Kasumi-1 (cell line): ENCODE measurements around the gene TMEM52.

Experiments used
- DNase-seq, 2 experiments: peaks; one replicate each; lab custom pipeline; 2025; lab: John Stamatoyannopoulos, UW

TMEM52 gene

GRCh38 chr1:1926886-1927660 lies 8.0 kb upstream of the TMEM52 start:
- no peak for DNase-seq

DNA sequence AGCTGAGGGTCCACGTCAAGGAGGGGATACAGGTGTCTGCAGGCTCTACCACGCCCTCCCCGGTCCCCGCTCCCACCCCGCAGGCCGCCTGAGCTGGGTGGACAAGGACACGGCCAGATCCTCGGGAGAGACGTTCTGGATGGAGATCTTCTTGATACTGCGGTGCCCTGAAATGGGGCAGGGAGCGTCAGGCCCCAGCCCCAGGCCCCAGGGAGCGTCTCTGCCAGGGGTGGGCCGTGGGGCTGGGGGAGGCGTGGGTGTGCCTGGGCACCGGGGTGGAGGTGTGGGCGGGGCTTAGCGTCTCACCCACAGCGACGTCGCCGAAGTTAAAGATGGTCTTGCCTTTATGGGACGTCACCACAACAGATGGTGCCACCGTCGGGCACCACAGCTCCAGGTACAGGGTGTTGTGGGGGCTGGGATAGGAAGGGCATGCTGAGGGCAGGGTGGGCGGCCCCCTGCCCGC lies 7.3 kb upstream of the TMEM52 start:
- DNase-seq = no peak

DNA sequence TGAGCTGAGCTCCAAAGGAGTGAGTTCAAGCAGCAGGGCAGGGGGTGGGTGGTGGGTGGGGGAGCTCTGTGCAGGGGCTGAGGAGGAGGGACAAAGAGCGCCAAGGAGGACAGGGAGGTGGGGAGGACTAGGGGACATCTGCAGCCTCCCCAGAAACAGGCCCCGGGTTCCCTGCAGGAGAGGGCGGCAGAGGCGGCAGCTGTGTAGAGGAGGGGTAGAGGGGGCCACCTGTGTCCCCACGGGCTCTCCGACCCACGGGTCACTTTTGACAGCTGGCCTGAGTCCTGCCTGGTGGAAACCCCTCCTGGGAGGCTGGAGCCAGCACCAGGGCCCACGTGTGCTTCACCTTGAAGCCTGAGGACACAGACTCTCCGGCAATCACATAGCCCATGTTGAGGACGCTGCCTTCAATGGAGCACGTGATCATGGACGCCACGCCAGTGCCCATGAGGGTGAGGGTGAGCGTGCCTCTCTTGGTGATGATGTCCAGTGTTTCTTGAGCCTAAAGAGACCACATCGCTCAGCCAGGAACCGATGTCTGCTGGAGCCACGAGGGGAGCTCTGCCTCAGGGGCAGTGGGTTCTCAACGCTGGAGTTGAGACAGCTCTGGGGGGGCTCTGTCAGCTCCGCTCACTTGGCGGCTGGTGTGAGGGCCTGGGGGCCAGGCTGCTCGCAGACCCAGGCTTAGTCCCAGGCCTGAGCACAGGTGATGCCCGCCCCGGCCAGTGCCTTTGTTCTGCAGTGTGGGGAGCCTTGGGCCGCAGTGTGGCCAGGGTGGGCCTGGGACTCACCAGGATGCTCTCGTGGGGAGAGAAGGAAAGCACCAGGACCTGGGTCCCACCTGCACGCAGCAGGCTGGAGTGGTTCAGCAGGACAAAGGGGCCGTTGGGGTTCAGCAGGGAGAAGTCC lies 6.6 kb upstream of the TMEM52 start:
- DNase-seq = no peak

DNA sequence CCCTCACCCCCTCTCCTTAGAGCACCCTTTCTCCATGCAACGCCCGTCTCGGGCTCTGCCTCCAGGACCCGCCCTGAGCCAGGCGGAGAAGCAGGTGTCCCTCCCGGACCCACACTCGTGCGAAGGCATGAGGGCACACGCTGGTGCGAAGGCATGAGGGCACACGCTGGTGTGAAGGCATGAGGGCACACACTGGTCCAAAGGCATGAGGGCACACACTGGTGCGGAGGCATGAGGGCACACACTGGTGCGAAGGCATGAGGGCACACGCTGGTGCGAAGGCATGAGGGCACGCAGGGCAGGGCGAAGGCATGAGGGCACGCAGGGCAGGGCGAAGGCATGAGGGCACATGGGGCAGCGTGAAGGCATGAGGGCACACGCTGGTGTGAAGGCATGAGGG lies 5.8 kb upstream of the TMEM52 start:
- no peak for DNase-seq

- DNase-seq = no peak
Measured at GRCh38 chr1:1924386-1924785, 5.3 kb upstream of the TMEM52 start.

DNA sequence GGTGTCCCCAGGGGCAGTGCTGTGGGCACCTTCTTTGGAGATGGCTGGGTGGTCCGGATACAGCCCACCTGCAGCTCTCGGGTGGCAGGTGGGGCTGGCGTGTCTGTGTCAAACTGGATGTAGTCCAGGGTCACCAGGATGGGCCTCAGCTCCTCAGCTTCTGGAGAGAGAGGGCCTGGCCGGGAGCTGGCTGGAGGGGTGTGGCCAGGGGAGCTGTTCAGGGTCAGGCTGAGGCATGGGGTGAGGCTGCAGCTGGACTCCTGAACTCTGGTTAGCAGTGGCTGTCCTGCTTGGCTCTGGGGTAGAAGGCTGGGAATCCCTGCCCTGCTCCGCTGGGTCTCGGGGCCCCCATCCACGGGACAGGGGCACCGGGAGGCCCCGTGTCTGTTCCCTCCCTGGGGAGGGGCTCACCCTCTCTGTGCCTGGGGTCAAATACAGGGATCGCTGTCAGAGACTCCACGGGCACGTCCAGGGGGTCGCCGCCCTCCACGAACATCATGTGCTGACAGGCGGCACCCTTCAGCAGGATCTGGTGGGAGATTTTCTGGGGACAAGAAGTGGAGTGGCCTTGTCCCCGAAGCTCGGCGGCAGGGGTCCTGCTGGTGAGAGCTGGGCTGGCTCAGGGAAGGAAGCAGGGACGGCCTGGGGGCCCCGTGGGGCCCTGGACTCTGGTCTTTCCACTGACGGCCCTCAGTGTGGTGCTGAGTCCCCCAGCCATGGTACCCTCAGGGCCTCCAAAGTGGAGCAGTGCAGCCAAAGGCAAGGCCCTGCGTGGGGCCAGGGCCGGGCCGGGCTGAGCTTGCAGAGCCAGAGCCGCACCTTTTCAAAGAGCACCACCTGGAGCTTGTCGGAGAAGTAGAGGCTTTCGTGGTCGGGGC lies 4.1 kb upstream of the TMEM52 start:
- no peak for DNase-seq

DNA sequence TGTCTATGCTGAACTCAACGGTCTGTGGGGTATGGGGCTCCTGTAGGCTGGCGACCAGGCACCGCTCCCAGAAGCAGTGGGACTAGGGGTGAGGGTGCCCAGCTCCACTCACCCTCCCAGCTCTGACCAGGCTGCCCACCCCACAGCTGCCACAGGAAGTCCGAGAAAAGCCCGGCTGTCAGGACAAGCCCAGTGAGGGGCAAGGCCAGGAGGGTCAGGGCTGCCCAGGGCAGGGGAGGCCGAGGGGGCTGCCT lies 3.5 kb upstream of the TMEM52 start:
- no peak for DNase-seq

DNA sequence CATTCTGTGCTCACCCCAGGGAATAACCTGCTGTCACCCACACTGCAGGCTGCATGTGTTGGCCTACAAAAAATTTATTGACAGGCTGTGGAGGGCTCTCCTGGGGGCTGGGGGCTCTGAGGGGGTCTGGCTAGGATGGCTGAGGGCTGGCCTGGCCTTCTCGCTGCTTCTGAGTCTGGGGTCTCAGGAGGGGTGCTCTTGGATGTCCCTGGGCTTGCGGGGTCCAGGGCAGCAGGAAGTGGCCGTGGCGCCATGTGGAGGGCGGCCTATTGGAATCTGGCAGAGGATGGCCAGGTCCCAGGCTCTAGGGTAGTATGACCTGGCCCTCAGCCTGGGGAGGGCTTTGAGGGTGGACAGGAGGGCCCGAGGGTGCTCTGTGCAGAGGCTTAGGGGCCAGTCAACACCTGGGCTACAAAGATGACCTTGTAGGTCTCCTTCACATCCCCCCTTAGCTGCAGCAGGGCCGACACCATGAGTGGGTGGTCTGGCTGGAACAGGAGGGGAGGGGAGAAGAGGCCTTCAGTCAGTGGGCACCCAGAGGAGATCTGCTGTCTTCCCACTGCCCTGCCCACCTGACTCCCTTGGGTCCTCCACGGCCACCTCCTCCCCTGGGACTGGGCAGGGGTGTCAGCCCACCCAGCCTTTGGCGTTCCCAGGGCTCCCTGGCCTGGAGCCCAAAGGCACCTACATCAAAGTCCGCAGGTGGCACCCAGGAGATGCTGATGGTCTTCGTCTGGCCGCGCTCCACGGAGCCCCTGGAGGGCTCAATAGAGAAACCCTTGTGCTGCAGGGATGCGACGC lies 3.0 kb upstream of the TMEM52 start:
- no peak for DNase-seq

GRCh38 chr1:1921459-1921862 lies 2.4 kb upstream of the TMEM52 start:
- no peak for DNase-seq

DNA sequence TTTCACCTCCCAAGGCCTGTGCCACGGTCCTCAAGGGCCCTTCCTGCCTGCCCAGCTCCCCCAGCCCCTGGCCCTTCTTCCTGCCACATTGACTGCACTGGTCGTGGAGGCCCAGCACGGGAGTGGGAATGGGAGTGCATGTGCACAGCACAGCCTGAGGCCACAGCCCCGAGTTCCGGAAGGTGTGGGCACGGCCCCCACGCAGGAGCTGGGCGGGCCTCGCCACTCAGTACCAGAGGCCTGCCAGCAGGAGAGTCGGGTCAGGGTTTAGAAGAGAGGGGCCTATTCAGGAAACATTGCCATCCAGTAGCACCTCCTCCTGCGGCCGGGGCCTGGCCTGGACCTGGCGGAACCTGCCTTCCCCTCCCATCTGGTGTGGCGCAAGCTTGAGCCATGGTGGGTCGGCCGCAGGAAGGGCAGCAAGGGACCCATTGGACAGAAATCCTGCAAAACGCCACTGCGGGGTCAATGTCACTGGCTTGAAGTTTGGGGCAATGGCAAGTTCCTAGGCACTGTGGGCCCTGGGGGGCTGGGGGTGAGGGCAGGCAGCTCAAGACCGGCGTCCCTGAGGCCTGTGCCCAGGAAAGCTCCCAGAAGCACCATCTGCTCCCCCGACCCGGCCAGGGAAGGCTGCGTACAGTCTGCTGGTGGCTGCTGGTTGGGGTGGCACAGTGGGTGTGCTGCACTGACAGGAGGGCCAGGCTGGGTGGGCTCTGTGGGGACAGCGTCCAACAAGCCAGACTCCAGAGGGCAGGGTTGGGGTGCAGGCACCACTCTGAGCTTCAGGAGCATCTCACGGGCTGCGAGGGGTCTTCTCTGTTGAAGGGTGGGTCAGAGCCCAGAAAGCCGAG lies 1.8 kb upstream of the TMEM52 start:
- no peak for DNase-seq

DNA sequence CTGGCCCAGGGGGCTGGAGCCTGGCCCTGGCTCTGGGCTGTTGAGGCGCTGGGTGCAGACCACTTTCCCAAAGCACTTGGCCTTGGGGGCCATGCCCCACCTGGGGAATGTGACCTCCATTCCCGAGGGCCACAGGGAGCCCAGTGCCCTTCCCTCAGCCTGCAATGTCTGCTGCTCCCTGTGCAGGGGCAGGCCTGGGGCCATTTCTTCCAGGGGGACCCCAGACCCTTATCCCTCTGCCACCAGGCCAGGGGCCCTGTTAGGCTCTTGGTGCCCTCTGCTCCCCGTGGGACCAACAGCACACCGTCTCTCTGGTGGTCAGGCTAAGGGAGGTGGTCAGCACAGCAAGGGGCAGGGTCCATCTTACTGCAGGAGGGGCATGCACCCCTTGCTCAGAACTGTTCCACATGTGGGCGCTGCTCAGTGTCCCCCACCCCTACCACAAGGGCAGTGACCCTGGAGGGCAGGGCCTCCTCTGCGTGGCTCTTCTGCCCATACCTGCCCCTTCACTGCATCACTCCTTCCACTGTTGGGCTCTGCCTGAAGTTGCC lies 1.1 kb upstream of the TMEM52 start:
- no peak for DNase-seq

- peak; percentile 87 to 88 for DNase-seq
Measured at GRCh38 chr1:1919304-1920056, 401 bp upstream of the TMEM52 start.

DNA sequence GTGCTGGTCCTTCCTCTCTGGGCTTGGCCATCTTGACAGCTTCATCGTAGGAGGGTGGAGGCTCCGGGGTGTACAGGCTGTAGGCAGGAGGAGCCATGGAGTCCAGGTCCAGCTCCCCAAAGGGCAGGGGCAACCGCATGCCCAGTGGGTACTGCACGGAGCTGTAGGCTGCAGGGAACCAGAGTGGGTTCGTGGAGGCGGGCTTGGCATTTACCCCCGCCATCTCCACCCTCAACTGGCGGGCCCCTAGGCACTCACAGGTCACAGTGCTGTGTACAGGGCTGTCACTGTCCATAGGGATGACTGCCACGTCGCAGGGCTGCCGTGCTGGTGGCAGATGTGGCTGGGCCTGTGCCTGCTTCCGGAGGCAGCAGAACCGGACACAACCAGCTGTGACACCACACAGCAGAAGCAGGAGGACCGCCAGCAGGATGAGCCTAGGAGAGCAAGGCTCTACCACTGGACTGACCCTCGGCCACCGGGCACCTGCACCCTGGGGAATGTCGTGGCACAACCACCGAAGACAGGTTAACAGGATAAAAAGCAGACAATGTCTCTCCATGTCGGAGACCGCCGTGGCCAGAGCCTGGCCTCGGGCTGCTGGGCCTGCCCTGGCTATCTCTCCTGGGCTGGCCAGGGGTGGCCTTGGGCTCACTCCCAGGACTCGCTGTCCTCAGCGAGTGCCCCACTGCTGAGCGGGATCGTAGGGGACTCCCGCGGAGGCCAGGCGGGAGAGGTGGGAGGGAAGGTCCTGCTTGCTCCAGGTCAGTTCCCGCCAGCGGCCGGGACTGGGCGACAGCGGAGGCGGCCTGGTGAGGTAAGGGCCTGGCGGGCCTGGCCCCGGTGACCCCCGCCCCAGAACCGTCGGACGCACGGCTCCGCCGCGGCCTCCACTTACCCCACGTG lies 831 bp downstream of the TMEM52 start:
- no peak for DNase-seq

DNA sequence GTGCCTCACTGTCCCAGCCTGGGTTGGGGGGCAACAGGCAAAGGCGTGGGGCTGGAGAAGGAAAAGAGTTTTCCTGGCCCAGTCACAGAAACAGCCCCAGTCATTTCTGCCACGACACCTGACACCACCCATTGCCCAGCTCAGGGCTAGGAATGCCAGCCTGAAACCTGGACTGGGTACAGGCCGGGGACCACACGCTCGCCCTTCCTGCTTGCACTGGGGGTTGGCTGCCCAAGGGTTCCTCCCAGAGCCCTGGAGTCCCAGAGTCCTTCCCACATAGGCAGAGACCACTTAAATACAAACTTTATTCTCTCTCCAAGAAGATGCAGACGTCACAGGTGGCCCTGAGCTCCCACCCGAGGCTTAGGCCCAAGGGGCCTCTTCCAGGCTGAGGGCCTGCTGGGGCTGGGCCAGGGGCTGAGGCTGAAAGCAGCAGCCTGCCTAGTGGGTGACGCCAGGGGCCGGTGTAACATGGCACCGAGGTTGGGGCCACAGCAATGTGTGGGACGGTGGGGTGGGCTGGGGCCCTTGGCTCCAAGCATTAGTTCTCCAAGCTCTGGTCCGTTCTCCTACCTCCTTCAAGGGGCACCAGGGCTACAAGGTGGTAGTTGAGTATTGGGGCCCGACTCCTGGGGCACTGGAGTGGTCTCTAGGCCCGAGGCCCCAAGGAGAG lies 1.6 kb downstream of the TMEM52 start:
- DNase-seq = no peak

DNA sequence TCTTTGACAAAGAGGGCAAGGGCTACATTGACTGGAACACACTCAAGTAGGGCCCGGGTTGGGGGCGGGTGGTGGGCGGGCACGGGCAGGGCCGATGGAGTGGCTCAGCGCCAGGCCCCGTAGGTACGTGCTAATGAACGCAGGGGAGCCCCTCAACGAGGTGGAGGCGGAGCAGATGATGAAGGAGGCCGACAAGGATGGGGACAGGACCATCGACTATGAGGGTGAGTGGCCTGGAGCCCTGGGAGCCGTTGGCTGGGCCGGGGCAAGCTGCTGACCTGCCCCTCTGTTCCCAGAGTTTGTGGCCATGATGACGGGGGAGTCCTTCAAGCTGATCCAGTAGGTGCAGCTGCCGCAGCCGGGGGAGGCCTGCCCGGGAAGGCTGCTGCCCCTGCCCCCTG lies 2.2 kb downstream of the TMEM52 start:
- no peak for DNase-seq

- DNase-seq = no peak
Measured at GRCh38 chr1:1915911-1916840, 2.9 kb downstream of the TMEM52 start.
